ENCODE data around the gene NDOR1. TPM values are rescaled to one million over a fixed set of nuclear protein-coding genes. Genes with fewer than 3 reads are reported as not detected.

The NDOR1 gene
- total RNA-seq, 1 donor from 2014 or later, result 10.1 TPM

DNA sequence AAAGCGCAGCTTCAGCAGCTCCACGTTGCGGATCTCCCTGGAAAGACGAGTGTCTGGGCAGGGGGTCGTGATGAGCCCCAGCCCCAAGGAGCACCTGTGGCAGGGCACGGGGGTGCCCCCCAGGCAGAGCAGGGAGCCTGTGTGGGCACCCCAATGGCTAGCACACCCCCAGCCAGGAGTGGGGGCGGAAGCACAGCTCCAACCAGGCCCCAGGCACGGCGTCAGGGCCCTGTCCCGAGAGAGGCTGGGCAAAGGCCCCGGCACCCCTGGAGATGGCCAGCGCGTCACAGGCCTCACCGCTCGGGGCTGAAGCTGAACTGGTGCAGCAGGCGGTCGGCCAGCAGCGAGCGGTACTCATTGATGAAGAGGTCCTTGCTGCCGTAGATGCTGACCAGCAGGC lies 25.0 kb upstream of the NDOR1 start:
- DNase-seq (ENCODE audit: low spot score) (no peak), ATAC-seq (no peak)

DNA sequence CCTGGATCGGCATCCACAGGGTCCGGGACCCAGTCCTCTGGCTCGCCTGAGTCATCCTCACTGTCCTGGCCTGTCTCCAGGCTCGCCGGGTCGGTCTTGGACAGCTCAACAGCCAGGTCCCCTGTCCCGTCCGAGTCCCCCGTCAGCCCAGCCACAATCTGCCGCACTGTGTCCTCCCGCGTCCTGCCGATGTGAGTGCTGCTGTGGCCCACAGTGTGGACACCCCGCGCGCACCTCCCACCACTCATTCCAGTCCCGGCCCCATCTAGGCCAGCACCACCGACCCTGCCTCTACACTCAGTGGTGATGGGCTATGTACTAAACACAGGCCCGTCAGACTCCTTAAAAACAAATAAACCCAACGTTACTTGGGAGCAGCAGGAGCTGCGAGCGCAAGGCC lies 23.8 kb upstream of the NDOR1 start:
- no peak for DNase-seq (ENCODE audit: low spot score)
- no peak for ATAC-seq

DNA sequence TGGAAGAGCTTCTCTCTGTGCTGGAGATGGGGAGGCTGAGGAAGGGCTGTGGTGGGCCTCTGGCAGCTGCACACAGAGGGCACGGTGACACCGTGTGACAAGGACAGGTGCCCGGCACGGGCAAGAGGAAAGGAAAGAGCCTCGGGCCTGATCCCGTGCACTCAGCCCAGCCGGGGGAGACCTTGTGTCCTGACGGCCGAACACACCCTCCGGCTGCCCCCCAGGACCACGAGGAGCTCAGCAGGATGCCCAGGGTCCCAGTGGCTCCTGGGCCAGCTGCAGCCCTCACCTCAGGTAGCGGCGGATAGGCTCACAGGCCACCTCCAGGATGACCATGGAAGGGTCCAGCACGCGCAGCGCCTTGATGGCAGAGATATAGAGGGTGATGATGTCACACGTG lies 22.7 kb upstream of the NDOR1 start:
- DNase-seq (ENCODE audit: low spot score), result no peak
- ATAC-seq, result no peak

DNA sequence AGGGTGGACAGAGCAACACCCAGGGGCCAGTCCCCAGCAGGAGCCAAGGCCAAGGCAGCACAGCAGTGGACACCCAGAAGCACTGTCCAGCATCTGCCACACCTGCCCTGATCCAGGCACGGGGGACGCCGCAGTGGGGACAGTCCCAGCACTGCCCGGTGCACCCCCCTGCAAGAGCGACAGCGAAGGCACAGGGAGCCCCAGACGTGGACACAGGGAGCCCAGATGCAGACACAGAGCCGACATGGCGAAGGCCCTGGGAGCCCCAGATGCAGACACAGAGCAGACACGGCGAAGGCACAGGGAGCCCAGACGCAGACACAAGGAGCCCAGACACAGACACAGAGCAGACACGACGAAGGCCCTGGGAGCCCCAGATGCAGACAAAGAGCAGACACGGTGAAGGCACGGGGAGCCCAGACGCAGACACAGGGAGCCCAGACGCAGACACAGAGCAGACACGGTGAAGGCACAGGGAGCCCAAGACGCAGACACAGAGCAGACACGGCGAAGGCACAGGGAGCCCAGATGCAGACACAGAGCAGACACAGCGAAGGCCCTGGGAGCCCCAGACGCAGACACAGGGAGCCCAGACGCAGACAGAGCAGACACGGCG lies 21.4 kb upstream of the NDOR1 start:
- DNase-seq (ENCODE audit: low spot score) (no peak), ATAC-seq (no peak)

DNA sequence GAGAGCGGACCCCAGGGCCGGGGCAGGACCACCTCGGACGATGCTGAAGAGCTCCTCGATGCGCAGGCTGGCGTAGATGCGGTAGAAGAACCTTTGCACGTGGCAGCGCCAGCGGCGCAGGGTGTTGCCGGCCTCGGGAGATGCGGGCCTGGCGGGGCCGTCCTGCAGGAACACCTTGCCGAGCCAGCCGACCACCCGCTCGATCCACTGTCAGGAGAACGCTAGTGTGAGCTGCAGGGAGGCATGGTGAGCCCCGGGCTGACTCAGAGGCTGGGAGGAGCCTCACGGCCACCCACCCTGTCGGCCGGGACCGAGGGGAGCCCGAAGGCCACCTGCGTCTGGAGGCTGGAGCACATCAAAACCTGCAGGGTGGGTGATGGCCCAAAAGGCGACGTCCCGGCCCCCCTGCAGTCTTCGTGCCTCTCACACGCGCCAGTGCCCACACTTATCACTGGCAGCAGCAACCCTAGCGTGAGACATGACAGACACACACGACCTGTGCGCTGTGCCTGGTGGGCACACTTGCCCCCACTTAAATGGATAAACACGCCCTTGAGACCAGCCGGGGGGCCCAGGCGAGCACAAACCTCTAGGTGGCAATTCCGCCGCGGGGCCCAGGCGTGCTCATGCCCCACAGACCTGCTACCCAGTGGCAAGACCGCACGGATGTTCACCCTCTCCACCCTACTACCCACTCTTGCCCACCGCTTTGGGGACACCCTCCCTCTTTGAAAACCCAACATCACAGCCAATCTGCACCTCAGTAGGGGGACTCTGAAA lies 20.4 kb upstream of the NDOR1 start:
- DNase-seq (ENCODE audit: low spot score) (no peak), ATAC-seq (no peak)

DNA sequence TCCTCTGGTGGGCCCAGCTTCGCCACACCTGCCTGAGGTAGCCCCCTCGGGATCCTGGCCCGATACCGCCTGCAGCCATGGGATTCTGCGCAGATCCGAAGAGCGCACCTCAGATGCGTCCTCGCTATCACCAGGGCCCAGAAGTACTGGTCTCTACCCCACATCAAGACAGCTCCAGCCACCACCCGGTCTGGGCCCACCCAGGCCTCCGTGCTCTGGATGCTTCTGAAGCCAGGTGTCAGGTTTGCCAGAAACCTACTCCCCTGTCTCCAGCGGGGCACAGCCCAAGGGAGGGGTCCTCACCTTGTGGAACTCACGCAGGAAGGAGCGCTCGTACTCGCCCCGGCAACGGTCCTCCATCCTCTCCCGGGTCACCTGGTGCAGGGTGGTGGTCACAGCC lies 19.6 kb upstream of the NDOR1 start:
- DNase-seq (ENCODE audit: low spot score) (no peak), ATAC-seq (no peak)

DNA sequence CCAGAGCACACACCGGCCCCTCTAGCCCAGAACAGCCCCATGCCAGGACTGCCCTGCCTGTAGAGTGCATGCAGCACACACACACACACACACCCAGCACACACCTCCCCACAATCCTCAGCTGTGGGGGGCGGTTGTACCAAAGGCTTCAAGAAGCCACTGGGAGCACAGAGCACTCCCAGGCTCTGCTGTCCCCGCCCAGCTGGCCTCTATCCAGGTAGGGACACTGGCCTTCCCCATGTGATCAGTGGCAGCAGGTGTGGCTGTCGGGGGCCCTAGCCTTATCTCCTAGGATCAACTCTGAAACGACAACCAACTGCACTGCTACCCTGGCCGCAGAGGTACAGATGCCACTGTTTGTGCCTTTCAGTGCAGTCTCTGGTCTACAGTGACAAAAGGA lies 19.1 kb upstream of the NDOR1 start:
- DNase-seq (ENCODE audit: low spot score) (peak; percentile 61), ATAC-seq (no peak)

DNA sequence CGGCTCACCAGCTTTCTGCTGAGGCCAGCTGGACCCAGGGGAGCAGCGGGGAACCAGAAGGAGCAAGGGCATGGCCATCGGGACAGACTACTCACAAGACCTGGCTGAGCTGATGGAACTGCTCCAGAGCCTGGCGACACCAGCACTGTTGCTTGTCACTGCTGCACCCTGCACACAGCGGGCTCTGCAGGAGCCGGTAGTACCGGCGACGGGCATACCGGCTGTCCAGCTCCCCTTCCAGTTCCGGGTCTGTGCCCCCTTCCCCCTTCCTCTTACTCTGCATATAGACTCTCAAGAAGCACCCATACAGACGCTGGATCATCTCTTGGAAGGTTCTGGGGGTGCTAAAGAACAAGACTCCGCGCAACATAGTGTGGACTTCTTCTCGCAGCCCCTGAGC lies 18.1 kb upstream of the NDOR1 start:
- ATAC-seq (no peak), DNase-seq (ENCODE audit: low spot score) (no peak)

DNA sequence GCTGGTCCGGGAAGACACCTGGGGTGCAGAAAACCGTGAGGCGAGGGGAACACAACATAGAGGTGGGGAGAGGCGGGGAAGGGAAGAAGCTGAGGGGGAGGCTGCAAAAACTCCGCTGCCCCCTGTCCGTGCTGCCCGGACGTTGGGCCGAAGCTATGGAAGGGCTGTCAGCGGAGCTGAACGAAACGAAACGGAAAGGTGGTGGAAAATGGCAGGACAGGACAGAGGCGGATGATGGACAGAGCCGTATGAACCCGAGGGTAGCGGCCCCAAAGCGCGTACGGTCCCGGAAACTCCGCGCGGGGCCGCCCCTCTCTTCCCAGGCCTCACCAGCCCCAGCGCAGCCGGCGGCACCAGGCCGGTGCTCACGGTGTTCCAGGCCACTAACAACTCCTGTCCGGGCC lies 17.4 kb upstream of the NDOR1 start:
- ATAC-seq, result no peak
- no peak for DNase-seq (ENCODE audit: low spot score)

DNA sequence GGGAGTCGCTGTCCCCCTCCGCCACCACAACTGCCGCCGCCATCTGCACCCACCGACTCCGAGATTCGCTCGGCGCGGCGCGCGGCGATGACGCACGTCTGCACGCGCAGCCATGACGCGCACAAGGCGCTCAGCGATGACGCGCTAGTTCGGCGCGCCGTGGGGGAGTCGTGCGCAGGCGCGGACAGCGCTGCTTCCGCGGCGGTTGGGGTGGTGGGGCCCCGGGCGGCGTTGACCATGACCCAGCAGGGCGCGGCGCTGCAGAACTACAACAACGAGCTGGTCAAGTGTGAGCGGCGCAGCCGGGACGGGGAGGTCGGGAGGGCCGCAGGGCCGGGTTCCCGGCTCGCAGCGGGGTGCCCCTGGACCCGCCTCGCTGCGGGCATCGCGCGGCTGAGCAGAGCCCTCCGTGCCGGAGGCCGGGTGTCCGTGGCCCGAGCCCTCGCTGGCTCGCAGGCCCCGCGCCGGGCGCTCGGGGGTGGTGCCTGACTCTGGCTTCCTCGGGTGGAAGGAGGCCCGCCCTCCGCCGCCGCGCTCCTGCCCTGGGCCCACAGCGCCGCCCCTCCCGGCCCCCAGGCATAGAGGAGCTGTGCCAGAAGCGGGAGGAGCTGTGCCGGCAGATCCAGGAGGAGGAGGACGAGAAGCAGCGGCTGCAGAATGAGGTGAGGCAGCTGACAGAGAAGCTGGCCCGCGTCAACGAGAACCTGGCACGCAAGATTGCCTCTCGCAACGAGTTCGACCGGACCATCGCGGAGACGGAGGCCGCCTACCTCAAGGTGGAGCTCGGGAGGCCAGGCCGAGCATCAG lies 16.8 kb upstream of the NDOR1 start, which contains the start of the genes ANAPC2 and SSNA1:
ANAPC2 (minus strand) TSS at position 71 of the 807 bp plus-strand sequence; CDS start at position 43, 28 bp downstream.
SSNA1 (plus strand) TSS at position 187 of the 807 bp plus-strand sequence; CDS start at position 238, 51 bp downstream.
- peak; percentile 86 for ATAC-seq
- peak; percentile 94 for DNase-seq (ENCODE audit: low spot score)

DNA sequence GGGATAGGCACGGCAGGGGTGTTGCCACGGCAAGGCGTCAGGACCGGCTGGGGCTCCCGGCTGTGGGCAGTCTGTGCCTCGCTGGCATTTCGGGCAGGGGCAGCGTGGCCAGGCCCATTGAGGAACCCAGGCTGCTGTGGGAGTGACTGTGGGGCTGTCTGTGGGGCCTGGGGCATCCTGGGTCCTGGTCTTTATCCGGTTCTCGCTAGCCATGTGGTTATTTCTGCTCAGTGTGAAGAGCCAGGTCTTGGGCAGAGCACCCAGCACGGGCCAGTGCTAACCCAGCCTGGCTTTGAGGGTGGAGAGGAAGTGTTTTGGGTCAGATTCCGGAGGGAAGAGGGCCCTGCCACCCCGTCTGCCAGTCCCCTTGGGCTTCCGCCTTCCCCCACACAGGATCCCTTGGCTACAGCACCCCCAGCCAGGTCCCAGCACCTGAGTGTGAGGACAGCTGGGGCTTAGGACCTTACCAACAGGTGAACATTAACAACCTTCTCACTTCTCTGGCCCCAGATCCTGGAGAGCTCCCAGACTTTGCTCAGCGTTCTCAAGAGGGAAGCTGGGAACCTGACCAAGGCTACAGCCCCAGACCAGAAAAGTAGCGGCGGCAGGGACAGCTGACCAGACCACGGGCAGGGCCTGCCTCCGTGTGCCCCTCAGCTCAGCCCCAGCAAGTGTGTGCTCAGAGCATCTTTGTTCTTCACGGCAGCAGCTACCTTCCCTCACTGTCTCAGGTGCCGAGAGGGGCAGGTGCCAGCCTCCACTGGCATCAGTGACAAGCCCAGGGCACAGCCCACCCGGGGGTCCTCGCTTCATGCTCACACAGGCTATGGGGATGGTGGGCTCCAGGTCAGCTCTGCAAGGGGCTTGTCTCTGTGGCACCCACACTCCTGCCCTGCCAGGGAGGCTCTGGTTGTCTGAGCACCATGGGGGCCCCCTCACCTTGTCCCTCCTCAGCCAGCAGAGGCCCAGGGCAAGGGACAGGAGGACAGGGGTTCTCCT lies 15.9 kb upstream of the NDOR1 start:
- ATAC-seq (peak; percentile 4), DNase-seq (ENCODE audit: low spot score) (no peak)

DNA sequence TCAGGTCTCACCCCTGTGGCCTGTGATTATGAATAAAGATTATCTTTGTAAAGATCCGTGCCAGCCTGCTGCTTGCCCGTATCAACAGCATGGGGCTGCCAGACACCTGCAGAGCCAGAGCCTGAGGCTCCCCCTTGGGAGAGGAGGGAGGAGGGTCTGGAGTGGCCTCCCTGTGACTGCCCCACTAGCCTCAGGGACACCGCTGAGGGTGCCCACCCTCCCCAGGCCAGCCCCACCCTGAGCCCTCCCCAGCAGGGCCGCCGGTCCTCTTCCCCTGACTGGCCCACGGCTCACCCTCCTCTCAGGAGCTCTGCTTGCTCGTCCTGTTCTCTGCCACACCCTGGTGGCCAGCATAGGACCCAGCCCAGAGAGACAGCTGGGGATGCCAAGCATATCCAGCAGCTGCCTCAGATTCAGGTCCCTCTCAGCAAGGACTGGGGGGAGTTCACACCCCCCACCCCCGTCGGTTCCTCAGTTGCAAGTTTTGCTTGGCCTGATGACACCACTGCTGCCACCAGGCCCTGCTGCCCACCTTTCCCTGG lies 15.1 kb upstream of the NDOR1 start:
- DNase-seq (ENCODE audit: low spot score) (no peak), ATAC-seq (no peak)

DNA sequence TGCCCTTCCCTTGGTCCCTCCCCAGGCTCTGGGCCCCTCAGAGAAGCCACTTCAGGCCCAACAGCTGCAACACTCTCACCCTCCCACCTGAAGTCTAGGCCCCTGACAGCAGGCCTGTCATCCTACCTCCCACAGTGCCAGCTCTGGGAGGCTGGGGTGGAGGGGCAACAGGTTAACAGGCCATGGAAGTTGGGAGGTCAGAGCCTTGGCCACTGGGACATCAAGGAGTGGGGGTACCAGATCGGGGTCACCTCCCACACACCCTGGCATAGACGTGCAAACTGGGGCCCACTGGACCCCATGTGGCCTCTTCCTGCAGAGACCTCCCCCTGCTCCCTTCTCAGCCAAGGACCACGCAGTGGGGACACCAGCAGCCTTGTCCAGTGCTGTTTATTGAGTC lies 14.3 kb upstream of the NDOR1 start:
- ATAC-seq, result no peak
- no peak for DNase-seq (ENCODE audit: low spot score)

DNA sequence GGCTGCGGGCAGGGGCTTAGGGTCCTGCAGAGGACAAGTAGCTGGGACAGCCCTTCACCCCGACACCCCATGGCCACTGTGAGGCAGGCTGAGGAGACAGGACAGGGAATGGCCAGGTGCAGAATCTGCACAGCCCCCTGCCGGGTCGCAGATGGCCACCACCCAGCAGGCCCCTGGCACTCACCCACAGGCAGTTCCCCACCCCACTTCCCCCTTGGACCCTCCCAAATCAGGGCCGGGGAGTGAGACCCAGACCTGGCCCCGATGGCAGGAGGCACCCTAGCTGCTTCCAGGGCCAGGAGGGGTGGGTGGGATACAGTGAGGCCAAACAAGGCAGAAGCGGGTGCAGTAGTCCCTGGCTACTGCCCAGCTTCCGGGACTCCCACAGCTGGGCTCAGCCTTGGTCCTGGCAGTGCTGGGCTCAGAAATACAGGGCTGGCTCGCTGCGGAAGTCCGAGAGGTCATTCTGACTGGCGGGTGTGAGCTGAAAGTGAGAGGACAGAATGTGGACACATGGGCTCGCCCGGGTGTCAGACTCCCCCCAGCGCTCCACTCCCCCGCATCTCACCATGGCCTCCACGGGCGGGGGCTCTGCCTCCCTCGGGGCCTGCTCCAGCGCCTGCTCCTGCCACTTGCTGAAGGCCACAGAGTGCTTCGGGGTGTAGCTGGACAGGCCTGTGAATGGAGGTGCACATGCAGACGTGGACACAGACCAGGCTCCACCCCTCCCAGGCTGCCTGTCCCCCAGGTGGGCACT lies 13.6 kb upstream of the NDOR1 start:
- no peak for ATAC-seq
- DNase-seq (ENCODE audit: low spot score), result no peak

DNA sequence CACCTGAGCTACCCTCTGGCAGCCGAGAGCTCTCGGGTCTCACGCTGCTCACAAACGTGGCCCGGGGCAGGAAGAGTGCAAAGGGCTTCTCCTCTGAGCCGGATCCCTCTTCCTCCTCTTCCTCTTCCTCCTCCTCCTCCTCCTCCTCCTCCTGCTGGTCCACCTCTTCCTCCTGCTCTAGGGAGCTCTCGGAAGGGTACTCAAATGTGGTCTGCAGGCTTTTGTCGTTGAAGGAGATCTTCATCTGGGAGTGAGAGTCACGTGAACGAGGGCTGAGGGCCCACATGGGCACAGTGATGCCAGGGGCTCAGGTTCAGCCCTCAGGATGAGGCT lies 13.1 kb upstream of the NDOR1 start:
- ATAC-seq, result no peak
- no peak for DNase-seq (ENCODE audit: low spot score)

DNA sequence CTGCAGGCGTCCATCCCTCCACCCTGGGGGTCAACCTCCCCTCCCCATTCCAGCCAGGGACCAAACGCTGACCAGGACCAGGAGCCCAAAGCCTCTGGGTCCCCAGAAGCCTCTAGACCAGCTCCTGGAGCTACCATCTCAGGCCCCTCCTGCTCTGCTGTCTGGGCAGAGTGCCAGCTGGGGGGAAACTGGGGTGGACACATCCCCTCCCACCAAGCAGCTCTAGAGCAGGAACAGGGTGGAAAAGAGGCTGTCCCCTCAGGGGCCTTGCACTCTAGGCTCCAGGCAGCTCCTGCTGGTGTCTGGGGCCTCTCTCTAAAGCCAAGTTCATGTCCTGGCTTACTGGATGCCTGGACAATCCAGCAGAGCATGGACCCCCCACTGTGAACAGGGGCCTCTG lies 12.6 kb upstream of the NDOR1 start:
- DNase-seq (ENCODE audit: low spot score), result no peak
- no peak for ATAC-seq

DNA sequence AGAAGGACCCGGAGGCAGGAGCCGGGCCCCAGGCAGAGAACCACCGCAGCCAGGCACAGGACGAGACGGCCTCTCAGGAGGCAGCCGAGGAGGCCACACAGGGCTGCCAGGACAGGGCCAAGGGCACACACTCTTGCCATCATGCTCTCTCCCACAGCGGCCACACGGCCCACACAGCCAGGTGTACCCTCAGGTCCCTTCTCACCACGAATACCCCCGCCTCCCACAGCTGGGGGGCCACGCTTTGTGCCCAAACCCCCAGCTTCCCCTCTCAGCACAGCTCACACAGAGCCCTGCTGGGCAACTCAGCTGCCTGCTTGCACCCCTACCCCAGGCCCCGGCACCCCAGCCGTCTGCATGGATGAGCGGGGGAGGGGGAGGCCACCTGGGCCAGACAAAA lies 11.7 kb upstream of the NDOR1 start:
- ATAC-seq, result no peak
- DNase-seq (ENCODE audit: low spot score), result no peak

DNA sequence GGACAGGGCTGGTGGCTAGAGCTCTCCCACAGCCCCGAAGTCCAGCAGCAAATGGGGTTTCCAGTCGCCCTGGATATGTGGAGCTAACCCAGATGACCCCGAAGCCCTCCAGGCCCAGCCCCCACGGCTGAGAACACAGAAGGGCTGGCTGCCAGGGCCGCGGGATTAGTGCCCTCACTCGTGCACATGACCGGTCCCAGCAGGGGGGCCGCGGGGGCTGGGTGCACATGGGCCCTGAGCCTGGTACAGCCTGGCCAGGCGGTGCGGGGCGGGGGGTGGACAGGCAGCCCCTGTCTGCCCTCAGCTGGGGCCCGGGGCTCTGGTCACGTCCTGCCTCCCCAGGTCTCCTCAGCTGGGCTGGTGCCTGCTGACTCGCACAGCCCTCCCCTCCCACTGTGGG lies 11.1 kb upstream of the NDOR1 start:
- peak; percentile 27 for ATAC-seq
- peak; percentile 71 for DNase-seq (ENCODE audit: low spot score)

DNA sequence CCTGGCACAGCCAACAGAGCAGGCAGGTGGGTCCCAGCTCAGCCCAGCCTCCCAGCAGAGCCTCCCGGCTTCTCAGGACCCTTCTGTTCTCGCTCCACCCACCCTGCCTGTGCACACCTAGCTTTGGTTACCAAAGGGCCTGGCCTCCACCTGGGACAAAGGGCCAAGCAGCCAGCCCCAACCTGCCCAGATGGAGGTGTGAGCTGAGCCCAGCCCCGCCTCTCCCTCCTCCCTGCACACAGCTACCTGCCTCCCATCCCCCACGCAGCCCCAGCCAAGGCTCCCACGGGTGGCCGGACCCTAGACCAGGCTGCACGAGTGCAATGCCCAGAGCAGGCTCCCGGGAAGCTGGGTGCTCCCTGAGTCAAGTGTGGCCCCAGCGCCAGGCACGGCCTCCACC lies 10.6 kb upstream of the NDOR1 start:
- no peak for DNase-seq (ENCODE audit: low spot score)
- peak; percentile 27 for ATAC-seq

All from left lobe of liver (tissue), 2 donors.